RPMI8226 (cell line): ENCODE results near the gene FXYD4.

Experiments
- DNase-seq: peaks from one replicate; pipeline ENCODE4 v3.0.0-alpha.2; 2015

The FXYD4 gene

GRCh38 chr10:43396928-43397624 is 25.6 kb downstream of the FXYD4 start:
- peak; percentile 88 for DNase-seq

GRCh38 chr10:43398939-43399319 is 27.5 kb downstream of the FXYD4 start:
- no peak for DNase-seq

GRCh38 chr10:43399320-43400310 is 28.2 kb downstream of the FXYD4 start:
- DNase-seq: no peak

GRCh38 chr10:43401627-43402026 is 30.2 kb downstream of the FXYD4 start:
- no peak for DNase-seq

GRCh38 chr10:43402176-43402575 is 30.7 kb downstream of the FXYD4 start:
- DNase-seq: no peak

- no peak for DNase-seq
Measured at GRCh38 chr10:43402880-43403452, 31.5 kb downstream of the FXYD4 start.

GRCh38 chr10:43403911-43404703 is 32.7 kb downstream of the FXYD4 start:
- peak; percentile 51 for DNase-seq

- DNase-seq: no peak
Measured at GRCh38 chr10:43404704-43405084, 33.3 kb downstream of the FXYD4 start.

- peak; percentile 55 for DNase-seq
Measured at GRCh38 chr10:43407148-43407575, 35.7 kb downstream of the FXYD4 start.

- peak; percentile 90 for DNase-seq
Measured at GRCh38 chr10:43407576-43408330, 36.3 kb downstream of the FXYD4 start.

GRCh38 chr10:43408331-43408709 is 36.9 kb downstream of the FXYD4 start:
- no peak for DNase-seq

GRCh38 chr10:43408710-43409384 is 37.4 kb downstream of the FXYD4 start, which contains the start of gene HNRNPF:
Gene HNRNPF (minus strand): TSS chr10:43409186. CDS start chr10:43387884, 21,302 bp downstream.
- DNase-seq: peak; percentile 94

GRCh38 chr10:43409385-43410109 is 38.1 kb downstream of the FXYD4 start:
- DNase-seq: peak; percentile 52

GRCh38 chr10:43410345-43410744 is 38.9 kb downstream of the FXYD4 start:
- DNase-seq: no peak

- no peak for DNase-seq
Measured at GRCh38 chr10:43411536-43411935, 40.1 kb downstream of the FXYD4 start.

- DNase-seq: no peak
Measured at GRCh38 chr10:43415544-43415943, 44.1 kb downstream of the FXYD4 start.

- DNase-seq: no peak
Measured at GRCh38 chr10:43417950-43418768, 46.7 kb downstream of the FXYD4 start.

GRCh38 chr10:43419997-43420368 is 48.5 kb downstream of the FXYD4 start:
- no peak for DNase-seq

- peak; percentile 92 for DNase-seq
Measured at GRCh38 chr10:43420369-43421200, 49.1 kb downstream of the FXYD4 start.
